Measurements from ENCODE around the gene UNC5C. TPM values are rescaled to one million over a fixed set of nuclear protein-coding genes. Genes with fewer than 3 reads are reported as not detected.

Gene UNC5C
- total RNA-seq (2.0 and 3.9 TPM in 2 replicates), polyA plus RNA-seq (1.4 and 11.6 TPM in 2 replicates), polyA minus RNA-seq (ENCODE audit: low replicate concordance) (1.9 and 18.7 TPM in 2 replicates)
- polyA plus RNA-seq (2012) = 0.75 and 5.6 TPM in 2 replicates

DNA sequence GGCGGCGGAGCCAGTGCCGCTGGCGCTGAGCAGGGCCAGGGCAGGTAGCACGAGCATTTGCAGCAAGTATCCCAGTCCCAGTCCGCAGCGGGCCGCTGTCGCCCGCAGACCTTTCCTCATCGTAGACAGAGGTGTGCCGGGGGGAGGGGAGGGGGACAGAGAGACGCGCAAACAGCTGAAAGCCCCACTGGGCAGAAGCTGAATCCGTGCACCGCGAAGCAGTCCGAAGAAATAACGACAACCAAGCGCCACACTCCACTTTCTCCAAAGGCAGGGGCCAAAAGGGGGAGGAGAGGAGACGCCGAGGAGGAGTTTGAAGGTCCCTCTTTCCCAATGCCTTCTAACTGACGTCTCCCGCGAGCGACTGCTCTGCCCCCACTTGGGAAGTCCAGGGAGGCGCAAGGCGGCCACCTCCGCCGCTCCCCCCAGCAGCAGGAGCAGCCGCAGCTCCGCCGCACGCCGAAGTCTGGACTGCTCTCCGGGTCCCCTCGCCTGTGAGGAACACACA lies at the start of gene UNC5C:
TSS of gene UNC5C (minus strand) at position 236 of the 508 bp plus-strand sequence.
- no peaks in the 10 kb centered on the region for H3K36me3 ChIP-seq (ENCODE audit: control insufficient read depth, insufficient read depth, low read length)
- H2AFZ ChIP-seq (ENCODE audit: low read length) = peak within 1 kb of the TSS; percentile 68
- peak within 1 kb of the TSS; percentile 67 for H3K9ac ChIP-seq (ENCODE audit: insufficient read depth, low read length)
- TF ChIP-seq, protein P1, sequence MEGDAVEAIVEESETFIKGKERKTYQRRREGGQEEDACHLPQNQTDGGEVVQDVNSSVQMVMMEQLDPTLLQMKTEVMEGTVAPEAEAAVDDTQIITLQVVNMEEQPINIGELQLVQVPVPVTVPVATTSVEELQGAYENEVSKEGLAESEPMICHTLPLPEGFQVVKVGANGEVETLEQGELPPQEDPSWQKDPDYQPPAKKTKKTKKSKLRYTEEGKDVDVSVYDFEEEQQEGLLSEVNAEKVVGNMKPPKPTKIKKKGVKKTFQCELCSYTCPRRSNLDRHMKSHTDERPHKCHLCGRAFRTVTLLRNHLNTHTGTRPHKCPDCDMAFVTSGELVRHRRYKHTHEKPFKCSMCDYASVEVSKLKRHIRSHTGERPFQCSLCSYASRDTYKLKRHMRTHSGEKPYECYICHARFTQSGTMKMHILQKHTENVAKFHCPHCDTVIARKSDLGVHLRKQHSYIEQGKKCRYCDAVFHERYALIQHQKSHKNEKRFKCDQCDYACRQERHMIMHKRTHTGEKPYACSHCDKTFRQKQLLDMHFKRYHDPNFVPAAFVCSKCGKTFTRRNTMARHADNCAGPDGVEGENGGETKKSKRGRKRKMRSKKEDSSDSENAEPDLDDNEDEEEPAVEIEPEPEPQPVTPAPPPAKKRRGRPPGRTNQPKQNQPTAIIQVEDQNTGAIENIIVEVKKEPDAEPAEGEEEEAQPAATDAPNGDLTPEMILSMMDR (conservative IDR thresholded peaks at IDR 0.05 in 1 of 2, IDR thresholded peaks at IDR 0.05 in 1 of 2; ENCODE audit: low read depth in 1 of 2, low read length in 2 of 2) = no peak
- TF ChIP-seq EZH2 (IDR thresholded peaks at IDR 0.05; ENCODE audit: low read length, missing control alignments) = no peak
- peaks cover 4% of the 10 kb centered on the region for H3K27me3 ChIP-seq (ENCODE audit: control insufficient read depth, insufficient read depth, low read length)
- DNase-seq (ENCODE audit: low read depth in 2 of 2) = peak; percentile 84 to 85
- H3K79me2 ChIP-seq (ENCODE audit: control insufficient read depth, insufficient read depth, low read length) = peaks cover 29% of the 10 kb centered on the region
- H4K20me1 ChIP-seq (ENCODE audit: control insufficient read depth, extremely low read depth, insufficient read depth, low read length) = no peaks in the 10 kb centered on the region
- H3K4me2 ChIP-seq (ENCODE audit: extremely low read depth, insufficient read depth, low read length) = peak within 1 kb of the TSS; percentile 76
- no peaks in the 10 kb centered on the region for H3K9me3 ChIP-seq (ENCODE audit: control insufficient read depth, insufficient read depth, low read depth, low read length)
- H3K27ac ChIP-seq (ENCODE audit: insufficient read depth, low read length) = peak within 1 kb of the TSS; percentile 63
- peaks cover 2% of the 10 kb centered on the region for H3K4me1 ChIP-seq (ENCODE audit: control insufficient read depth, extremely low read depth, insufficient read depth, low read length)
- H3K4me3 ChIP-seq (replicated peaks in 1 of 4; ENCODE audit: control extremely low read depth in 1 of 4, insufficient read depth in 1 of 4, low read depth in 3 of 4, low read length in 4 of 4) = peak within 1 kb of the TSS; percentile 65 to 84 (median 68)

DNA sequence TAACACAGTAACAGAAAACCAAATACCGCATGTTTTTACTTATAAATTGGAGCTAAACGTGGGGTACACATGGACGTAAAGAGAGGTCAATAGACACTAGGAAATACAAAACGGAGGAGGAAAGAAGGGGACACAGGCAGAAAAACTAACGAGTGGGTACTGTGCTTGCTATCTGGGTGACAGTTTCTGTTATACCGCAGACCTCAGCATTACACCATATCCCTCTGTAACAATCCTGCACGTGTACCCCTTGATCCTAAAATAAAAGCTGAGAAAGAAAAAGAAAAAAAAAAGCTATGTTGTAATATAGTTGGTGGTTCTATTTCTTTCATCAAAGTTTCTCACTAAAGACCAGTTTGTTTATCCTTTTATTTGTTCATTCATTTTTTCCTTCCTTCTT lies 47.9 kb upstream of the UNC5C start:
- DNase-seq (ENCODE audit: low read depth in 2 of 2) = no peak
- H3K36me3 ChIP-seq (ENCODE audit: control insufficient read depth, insufficient read depth, low read length) = no peaks in the 10 kb centered on the region
- no peak overlapping the region for H3K4me3 ChIP-seq (replicated peaks in 1 of 4; ENCODE audit: control extremely low read depth in 1 of 4, insufficient read depth in 1 of 4, low read depth in 3 of 4, low read length in 4 of 4)
- no peaks in the 10 kb centered on the region for H3K27me3 ChIP-seq (ENCODE audit: control insufficient read depth, insufficient read depth, low read length)
- no peaks in the 10 kb centered on the region for H3K9me3 ChIP-seq (ENCODE audit: control insufficient read depth, insufficient read depth, low read depth, low read length)
- no peak for TF ChIP-seq EZH2 (IDR thresholded peaks at IDR 0.05; ENCODE audit: low read length, missing control alignments)
- TF ChIP-seq, protein P1 (conservative IDR thresholded peaks at IDR 0.05 in 1 of 2, IDR thresholded peaks at IDR 0.05 in 1 of 2; ENCODE audit: low read depth in 1 of 2, low read length in 2 of 2) = no peak
- H4K20me1 ChIP-seq (ENCODE audit: control insufficient read depth, extremely low read depth, insufficient read depth, low read length) = no peaks in the 10 kb centered on the region
- H3K4me1 ChIP-seq (ENCODE audit: control insufficient read depth, extremely low read depth, insufficient read depth, low read length) = no peaks in the 10 kb centered on the region
- H3K27ac ChIP-seq (ENCODE audit: insufficient read depth, low read length) = no peak overlapping the region
- no peaks in the 10 kb centered on the region for H3K79me2 ChIP-seq (ENCODE audit: control insufficient read depth, insufficient read depth, low read length)
- H3K4me2 ChIP-seq (ENCODE audit: extremely low read depth, insufficient read depth, low read length) = no peak overlapping the region
- H3K9ac ChIP-seq (ENCODE audit: insufficient read depth, low read length) = no peak overlapping the region
- no peak overlapping the region for H2AFZ ChIP-seq (ENCODE audit: low read length)

DNA sequence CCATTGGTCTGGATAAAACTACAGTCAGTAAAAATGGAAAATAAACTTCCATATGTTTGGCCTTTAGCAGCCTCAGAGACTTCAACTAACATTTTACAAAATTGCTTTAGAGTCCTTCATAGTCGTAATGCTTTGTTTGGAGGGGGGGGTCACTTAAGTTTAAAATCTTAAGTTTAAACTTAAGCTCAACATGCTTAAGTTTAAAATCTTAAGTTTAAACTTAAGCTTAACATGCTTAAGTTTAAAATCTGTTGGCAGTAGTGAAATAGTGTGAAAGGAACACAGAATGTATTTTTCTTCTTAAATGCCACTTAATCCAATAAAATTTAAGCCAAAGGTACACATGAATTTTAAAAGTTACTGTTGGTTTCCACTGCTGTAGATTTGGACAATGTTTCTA lies 45.9 kb upstream of the UNC5C start:
- DNase-seq (ENCODE audit: low read depth in 2 of 2) = no peak

More for the DNA sequence above, 45.9 kb upstream of the UNC5C start:
- H2AFZ ChIP-seq (ENCODE audit: low read length) = no peak overlapping the region
- no peak overlapping the region for H3K4me3 ChIP-seq (replicated peaks in 1 of 4; ENCODE audit: control extremely low read depth in 1 of 4, insufficient read depth in 1 of 4, low read depth in 3 of 4, low read length in 4 of 4)
- H3K27me3 ChIP-seq (ENCODE audit: control insufficient read depth, insufficient read depth, low read length) = no peaks in the 10 kb centered on the region
- no peaks in the 10 kb centered on the region for H3K36me3 ChIP-seq (ENCODE audit: control insufficient read depth, insufficient read depth, low read length)
- H3K79me2 ChIP-seq (ENCODE audit: control insufficient read depth, insufficient read depth, low read length) = no peaks in the 10 kb centered on the region
- H3K9ac ChIP-seq (ENCODE audit: insufficient read depth, low read length) = no peak overlapping the region
- H3K9me3 ChIP-seq (ENCODE audit: control insufficient read depth, insufficient read depth, low read depth, low read length) = no peaks in the 10 kb centered on the region
- TF ChIP-seq, protein P1 (conservative IDR thresholded peaks at IDR 0.05 in 1 of 2, IDR thresholded peaks at IDR 0.05 in 1 of 2; ENCODE audit: low read depth in 1 of 2, low read length in 2 of 2) = no peak
- no peak for TF ChIP-seq EZH2 (IDR thresholded peaks at IDR 0.05; ENCODE audit: low read length, missing control alignments)
- H4K20me1 ChIP-seq (ENCODE audit: control insufficient read depth, extremely low read depth, insufficient read depth, low read length) = no peaks in the 10 kb centered on the region
- H3K4me2 ChIP-seq (ENCODE audit: extremely low read depth, insufficient read depth, low read length) = no peak overlapping the region
- H3K27ac ChIP-seq (ENCODE audit: insufficient read depth, low read length) = no peak overlapping the region
- no peaks in the 10 kb centered on the region for H3K4me1 ChIP-seq (ENCODE audit: control insufficient read depth, extremely low read depth, insufficient read depth, low read length)

Measured in fibroblast of lung (primary cell).